ENCODE results near the gene HDHD2.
A peak's percentile ranks its signal among the peaks of the same experiment; 100 is the strongest.

HDHD2 gene

GRCh38 chr18:47120428-47120827 lies 29.9 kb downstream of the HDHD2 start:
- no peak for DNase-seq (ENCODE audit: low read depth)
- no peak for TF ChIP-seq CTCF (conservative IDR thresholded peaks at IDR 0.05; ENCODE audit: control insufficient read depth, insufficient read depth, low read depth, low read length)
- H3K4me3 ChIP-seq (ENCODE audit: control insufficient read depth, low read depth, low read length), result no peak overlapping the region

- H3K4me3 ChIP-seq (ENCODE audit: control insufficient read depth, low read depth, low read length), result no peak overlapping the region
- no peak for TF ChIP-seq CTCF (conservative IDR thresholded peaks at IDR 0.05; ENCODE audit: control insufficient read depth, insufficient read depth, low read depth, low read length)
- DNase-seq (ENCODE audit: low read depth), result peak; percentile 53
Observed at GRCh38 chr18:47118981-47119380, 31.3 kb downstream of the HDHD2 start.

- no peak for DNase-seq (ENCODE audit: low read depth)
- TF ChIP-seq CTCF (conservative IDR thresholded peaks at IDR 0.05; ENCODE audit: control insufficient read depth, insufficient read depth, low read depth, low read length), result no peak
- no peak overlapping the region for H3K4me3 ChIP-seq (ENCODE audit: control insufficient read depth, low read depth, low read length)
Observed at GRCh38 chr18:47115205-47115604, 35.1 kb downstream of the HDHD2 start.

GRCh38 chr18:47113796-47114540 lies 36.3 kb downstream of the HDHD2 start:
- DNase-seq (ENCODE audit: low read depth), result peak; percentile 21

GRCh38 chr18:47110492-47111274 lies 39.6 kb downstream of the HDHD2 start:
- H3K4me3 ChIP-seq (ENCODE audit: control insufficient read depth, low read depth, low read length), result no peak overlapping the region
- TF ChIP-seq CTCF (conservative IDR thresholded peaks at IDR 0.05; ENCODE audit: control insufficient read depth, insufficient read depth, low read depth, low read length), result no peak
- no peak for DNase-seq (ENCODE audit: low read depth)

More at GRCh38 chr18:47113796-47114540, 36.3 kb downstream of the HDHD2 start:
- TF ChIP-seq CTCF (conservative IDR thresholded peaks at IDR 0.05; ENCODE audit: control insufficient read depth, insufficient read depth, low read depth, low read length), result no peak
- no peak overlapping the region for H3K4me3 ChIP-seq (ENCODE audit: control insufficient read depth, low read depth, low read length)

- TF ChIP-seq CTCF (conservative IDR thresholded peaks at IDR 0.05; ENCODE audit: control insufficient read depth, insufficient read depth, low read depth, low read length), result no peak
- H3K4me3 ChIP-seq (ENCODE audit: control insufficient read depth, low read depth, low read length), result no peak overlapping the region
- no peak for DNase-seq (ENCODE audit: low read depth)
Observed at GRCh38 chr18:47109720-47110119, 40.6 kb downstream of the HDHD2 start.

Measured in fibroblast of mammary gland (primary cell).